Renal cortex interstitium (tissue), 11 donors: ENCODE results near the gene SAP30BP. TPM values are rescaled to one million over a fixed set of nuclear protein-coding genes. Genes with fewer than 3 reads are reported as not detected.

ENCODE experiments used
- DNase-seq, 11 donors: peaks; one replicate each; pipeline ENCODE4 v3.0.0-alpha.2; 2013; ENCODE audit warnings: low read depth in 9 of 11, low spot score in 4 of 11; ENCODE audit errors: extremely low read depth in 1 of 11
- polyA plus RNA-seq, 3 donors: library from polyadenylated mRNA; unstranded; fragments of 120-200 nt; gene quantifications; one replicate each; pipeline ENCODE4 v1.2.1, GENCODE V29; 2013; ENCODE audit not compliant: insufficient read length in 3 of 3

Gene SAP30BP
- polyA plus RNA-seq, 3 donors, result 87.6 to 96.1 (median 94.4) TPM

DNA sequence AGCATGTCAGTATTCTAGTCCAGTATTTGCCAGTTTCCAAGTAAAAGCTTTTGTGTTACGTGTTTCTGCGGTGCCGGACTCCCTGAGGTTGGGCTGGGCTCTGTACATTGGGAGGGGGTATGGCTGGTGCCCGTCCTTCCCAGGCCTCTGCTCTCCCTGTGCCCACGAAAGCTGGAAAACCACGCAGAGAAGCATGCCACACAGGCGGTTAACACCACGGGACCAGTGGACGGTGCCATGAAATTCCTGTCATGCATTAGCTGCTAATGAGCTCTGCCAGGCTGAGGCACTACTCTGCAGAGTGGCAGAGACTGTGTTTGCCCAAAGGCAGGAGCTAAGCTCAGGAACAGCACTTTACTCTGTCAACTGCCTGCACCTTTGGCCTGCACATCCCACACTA lies 25.8 kb upstream of the SAP30BP start:
- no peak for DNase-seq

DNA sequence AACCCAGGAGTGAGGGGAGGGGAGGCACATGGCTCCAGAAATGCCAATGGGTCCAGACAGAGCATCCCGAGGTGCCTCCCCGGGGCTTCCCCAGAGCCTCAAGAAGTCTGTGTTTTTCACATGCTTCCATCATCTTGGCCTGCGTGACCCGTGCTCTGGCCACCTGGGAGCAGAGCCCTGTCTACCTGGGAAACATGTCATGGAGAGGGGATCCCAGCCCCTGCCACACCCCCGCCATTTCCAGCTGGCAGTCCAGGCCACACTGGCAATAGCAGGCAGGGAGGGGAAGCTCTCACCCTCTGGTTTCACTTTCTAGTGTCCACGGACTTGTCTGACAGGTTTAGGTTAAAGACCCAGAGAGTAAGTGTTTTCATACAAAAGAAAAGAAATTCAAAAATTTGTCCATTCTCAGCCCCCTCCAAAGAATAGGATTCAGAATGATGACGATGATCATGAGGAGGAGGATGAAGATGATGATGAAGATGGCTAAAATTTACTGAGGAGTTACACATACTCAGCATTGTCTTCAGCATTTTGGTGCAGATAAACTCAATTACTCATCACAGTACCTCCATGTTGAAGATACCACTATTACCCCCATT lies 24.9 kb upstream of the SAP30BP start:
- DNase-seq, result no peak

DNA sequence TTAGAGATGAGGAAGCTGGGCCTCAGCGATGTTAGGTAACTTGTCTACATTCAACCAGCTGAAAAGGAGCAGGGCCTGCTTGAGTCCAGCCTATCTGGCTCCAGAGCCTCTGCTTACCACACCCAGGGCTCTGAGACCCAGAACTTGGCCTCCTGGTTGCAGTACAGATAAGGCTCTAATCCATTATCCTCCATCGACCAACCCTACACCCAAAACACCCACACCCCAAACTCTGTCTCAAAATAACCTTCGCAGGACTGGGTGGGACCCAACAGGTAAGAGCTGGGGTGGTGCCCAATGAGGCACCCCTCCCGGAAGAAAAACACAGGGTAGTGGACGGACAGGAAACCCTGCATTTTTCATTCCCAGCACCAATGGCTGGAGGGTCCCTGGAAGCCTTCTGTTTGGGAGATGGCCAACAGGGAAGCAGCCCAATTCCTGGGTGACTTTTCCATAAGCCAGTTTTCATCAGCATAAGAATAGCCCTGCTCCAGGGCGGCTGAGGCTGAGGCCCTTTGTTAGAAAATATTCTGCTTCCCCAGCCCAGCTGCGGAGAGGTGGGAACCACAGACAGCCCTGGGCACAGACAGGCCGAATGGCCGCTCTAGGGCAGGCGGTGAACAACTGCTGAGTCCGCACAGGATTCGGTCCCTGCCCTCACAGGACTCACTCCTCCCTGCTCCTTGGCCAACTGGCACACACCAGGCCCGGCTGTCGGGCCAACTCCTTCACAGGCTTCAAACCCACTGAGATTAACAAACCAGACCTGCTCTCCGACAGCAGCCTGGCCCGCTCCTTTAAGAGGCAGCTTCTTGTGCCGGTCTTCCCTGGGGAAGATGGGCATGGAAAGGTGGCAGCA lies 24.1 kb upstream of the SAP30BP start:
- no peak for DNase-seq

DNA sequence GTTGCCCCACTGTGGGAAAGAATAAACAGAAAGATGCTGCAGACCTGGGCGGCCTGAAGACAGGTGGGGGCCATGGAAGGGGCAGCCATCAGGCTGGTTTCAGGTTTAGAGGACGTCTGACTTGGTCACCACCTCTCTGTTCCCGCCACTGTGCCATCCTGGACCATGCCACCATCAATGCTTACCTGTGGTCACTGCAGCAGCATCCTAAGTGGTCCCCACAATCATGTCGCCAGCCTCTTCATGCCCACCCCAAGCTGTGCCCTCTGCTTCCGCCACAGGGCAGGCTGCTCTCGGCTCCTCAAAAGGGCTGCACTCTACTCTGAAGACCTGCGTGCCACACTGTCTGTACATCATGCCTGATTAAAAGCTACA lies 23.5 kb upstream of the SAP30BP start:
- DNase-seq, result no peak

DNA sequence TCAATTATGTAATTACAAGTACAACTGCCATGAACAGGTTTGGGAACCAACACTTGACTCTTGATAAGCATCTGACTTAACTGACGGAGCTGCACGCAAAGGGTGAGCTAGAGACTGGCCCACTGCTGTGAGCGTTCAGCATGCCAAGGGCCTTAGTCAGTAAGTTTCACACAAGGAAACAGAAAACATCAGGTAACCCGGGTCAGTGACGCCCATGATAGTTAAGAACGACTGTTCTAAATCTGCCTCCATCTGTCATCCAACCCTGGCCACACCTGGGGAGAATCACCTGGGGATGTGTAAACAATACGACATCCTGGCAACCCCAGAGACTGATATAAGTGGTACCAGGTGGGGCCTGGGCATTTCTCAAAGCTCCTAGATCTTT lies 21.6 kb upstream of the SAP30BP start:
- no peak for DNase-seq

DNA sequence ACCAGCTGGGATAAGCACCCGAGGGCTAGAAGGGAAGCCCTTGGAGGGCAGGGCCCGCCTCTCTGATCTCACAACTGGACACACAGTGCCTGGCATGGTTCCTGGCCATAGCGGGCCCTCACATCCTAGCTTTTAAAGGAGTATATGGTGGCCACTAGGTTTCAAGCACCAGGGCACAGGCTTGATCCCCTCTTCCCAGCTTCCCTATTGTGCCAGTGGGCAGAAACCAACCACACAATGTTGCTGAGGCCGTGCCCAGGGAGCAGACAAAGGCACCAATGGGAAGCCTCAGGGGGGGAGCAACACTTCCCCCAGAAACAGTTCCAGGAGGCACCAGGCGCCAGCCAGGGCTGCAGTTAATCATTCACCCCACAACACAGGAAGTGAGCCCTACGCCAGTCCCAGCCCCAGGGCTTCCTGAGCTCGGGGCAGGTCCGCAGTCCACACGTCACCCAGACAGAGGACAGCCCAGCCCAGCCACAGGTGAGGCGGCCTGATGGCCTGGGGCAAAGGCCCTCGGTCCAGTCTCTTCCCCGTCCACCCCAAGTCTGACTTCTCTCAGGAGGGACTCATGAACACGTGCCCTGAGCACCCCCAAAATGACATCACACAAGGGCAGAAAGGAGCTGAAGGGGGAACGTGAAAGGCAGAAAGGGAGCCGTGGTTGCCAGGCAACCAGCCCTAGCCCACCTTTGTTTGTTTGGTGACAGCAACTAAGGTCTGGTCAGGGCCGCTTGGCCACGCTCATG lies 21.1 kb upstream of the SAP30BP start:
- peak in 8 of 11 donors; percentile 47 to 86 (median 71) for DNase-seq

DNA sequence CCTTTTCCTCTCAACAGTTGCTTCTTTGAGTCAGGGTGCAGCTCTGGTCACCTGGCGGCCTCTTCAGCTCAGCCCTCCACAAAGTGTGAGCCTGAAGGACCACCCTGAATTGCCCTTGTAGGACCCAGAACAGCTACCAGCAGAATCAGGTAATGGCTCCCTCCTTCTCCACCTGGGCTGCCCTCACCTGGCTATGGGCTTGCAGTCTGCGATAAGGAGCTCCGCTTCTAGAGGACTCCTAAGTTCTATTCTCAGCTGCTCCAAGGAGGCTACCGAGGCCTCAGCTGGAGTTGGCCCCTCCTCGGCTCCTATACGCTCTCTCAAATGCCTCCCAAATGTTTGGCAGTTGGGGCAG lies 20.5 kb upstream of the SAP30BP start:
- no peak for DNase-seq

DNA sequence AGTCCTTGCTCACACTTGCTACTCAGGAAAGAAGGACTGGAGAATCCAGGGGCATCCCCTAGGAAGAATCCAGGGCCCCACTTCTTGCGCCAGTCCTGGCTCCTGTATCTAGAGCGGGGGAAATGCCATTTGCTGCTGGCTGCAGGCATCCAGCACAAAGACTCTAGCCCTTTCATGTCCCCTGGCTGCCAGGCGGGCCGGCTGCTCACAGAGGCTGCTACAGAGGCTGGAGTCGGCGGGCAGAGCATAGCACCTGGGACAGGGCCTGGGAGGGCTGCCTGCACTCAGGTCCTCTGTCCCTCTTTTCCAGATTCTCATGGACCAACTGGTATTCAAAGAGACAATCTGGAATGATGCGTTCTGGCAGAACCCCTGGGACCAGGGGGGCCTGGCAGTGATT lies 20.1 kb upstream of the SAP30BP start:
- DNase-seq, result no peak

DNA sequence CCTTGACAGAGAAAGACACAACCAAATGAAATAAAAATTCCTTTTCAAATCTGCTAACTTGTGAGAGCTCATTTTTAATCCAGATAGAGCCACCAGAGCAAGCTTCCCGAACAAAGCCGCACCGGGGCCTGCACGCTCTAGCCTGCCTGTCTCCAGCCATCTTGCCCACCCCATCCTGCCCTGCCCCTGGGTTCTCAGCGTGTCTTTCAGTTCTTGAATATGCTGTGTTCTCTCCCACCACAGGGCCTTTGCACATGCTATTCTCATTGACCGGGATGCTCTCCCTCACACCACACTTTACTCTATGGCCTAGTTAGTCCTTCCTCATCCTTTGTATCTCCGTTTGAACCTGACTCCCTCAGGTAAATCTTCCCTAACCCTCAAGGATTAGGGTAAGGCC lies 19.2 kb upstream of the SAP30BP start:
- DNase-seq, result no peak

DNA sequence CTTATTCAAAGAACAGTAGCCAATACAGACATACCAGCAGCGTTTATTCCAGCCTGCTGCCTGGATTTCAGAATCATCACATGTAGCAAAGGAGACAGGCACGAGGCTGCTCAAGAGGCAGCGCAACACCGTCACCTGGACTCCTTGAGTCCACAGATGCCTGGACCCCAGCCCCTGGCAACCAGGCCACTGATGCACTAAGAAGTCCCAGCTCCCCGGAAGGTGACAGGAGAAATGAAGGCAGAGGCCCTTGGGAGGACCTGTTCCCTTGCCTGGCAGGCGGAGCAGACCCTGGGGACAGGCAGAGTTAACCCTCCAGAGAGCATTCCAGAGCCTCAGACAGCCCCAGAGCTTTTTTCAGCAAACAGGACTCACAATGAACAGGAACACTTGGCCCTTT lies 17.5 kb upstream of the SAP30BP start:
- DNase-seq, result no peak

DNA sequence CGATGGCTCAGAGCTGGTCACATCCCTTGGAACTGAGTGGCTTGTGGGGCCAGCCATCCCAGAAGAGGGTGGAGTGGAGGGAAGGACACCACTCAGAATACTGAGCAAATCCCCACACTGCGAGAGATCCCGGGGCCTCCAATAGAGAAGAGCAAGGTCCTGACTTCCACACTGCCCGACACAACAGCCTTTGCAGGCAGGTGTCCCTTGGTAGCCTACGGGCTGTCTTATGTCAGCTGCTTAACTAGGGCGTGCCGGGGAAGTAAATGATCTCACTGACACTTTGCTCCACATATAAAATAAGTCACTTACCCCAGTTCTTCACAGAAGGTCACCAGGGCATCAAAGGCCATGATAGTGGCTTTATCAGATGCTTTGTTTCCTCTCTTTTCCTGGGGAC lies 16.3 kb upstream of the SAP30BP start:
- DNase-seq, result no peak

DNA sequence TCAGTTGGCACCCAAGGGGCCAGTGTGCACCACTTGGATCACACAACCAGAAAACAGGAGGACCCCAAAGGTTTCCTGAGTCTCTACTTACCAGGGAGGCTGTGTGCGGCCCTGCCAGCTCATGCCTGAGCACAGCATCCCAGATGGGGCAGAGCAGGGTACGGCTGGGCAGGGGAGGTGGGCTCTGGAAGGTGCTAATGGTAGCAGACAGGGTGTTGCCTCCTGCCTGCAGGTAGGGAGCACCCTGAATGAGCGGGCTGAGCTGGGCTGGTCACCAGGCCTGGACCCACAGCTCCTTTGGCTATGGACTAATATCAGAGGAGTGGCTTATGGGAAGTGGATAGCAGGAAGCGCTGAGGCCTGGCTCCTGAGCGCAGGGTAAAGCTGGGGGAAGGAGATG lies 14.8 kb upstream of the SAP30BP start:
- DNase-seq, result no peak

DNA sequence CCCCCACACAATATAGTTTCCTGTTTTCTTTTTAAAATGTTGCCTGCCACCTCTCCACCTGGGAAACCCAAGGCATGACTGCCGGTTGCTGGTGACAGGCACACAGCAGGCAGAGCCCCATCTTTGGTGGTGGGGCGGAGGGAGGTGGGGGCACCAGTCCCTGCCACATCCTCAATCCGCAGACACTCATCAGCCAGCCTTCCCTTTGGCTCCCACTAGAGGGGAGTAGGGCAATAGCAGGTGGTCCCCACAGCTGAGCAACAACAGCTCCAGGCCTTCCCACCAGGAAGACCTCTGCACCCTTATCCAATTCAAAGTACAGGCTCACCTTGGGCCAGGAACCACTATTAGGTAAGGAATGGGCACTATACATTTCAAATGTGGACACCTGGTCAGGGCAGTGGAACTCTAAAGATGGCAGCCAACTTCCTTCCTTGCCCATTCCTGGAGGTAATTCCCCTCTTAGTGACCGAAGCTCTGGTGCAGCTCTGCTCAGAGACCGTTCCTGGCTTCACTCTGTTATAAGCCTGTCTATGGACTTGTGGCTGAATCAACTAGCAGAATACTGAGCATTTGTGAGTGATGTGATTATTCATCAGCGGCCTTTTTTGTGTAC lies 14.1 kb upstream of the SAP30BP start:
- DNase-seq, result no peak

DNA sequence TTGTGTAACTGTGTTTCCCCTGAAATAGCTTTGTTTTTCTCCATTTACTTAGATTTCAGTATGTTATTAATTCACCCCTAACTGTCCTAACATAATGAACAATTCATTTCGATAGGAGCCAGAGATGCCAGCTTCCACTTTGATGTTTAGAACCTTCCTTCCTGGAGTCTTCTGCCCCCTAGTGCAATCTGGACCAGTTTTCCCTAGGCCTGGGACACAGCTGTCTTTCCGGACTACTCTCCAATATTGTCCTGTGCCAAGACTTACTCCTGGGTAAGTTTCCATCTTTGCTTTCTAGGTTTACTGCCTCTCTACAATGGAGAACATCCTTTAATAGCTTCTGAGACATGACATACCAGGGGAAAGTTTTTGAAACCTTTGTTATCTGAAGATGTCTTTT lies 13.0 kb upstream of the SAP30BP start:
- DNase-seq, result no peak

DNA sequence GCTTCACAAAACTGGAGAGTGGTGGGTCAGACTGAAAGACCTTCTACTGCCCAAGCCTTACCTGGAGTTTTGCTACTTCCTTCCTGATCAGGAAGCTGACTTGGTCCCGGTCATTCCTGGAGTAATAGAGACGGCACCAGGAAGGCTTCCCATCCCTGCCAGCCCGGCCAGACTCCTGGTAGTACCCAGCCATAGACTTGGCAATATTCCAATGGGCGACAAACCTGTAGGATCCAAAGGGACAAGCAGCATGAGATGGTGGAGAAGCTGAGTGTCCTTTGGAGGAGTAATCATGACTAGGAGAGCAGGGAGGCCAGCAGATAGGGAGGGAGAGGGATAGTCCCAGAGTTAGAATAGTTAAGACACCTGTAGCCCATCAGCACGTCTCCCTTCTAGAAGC lies 8.9 kb upstream of the SAP30BP start:
- DNase-seq, result no peak

DNA sequence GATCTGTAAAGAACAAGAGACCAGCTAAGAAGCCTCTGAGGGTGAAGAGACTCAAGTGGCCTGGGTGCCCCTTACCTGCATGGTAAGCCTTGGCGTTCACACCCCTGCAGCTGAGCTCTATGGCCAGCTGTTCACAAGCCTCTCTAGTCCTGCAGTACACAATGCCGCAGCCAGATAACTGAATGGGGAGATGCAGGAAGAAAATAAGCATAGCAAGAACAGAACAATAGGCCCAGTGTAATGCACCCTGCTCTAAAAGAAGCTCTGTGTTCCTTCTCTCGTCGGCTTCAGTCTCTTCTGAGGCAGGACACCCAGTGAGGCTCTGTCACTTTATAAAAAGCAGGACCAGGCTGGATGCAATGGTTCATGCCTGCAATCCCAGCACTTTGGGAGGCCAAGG lies 5.6 kb upstream of the SAP30BP start:
- DNase-seq, result no peak

DNA sequence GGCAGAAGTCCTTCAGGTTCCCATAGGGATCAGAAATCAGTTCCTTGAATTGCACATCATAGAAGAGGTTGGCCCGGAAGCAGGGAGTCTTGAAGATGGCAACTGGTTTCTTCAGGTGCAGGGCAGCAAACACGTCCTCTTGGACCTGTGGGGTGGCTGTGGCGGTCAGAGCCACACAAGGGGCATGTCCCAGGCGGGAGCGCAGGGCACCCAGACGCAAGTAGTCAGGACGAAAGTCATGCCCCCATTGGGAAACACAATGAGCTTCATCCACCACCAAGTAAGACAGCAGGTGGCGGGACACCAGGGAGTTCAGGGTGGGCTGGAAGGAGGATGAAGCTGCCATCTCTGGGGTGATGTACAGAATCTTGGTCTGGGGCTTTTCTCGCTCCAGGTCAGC lies 4.6 kb upstream of the SAP30BP start:
- DNase-seq, result no peak

DNA sequence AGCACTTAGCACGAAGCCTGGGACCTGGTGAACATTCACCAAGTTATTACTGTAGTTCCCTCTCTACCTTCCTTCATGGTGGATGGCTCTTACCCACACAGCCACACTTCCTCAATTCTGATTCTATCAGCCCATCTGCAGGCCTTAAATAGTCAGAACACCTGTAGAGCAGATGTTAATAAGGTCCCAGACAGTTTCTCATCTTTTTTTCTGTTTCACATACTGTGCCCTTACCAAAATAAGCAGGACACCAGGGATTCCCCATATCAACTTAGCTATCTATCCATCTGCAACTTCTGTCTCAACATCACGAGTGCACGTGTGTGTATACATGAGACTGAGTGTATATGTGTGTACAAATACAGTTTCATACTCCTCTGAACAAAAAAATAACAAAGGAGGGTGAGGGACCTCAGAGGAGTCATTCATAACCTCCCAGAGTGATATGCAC lies 3.0 kb upstream of the SAP30BP start:
- no peak for DNase-seq

DNA sequence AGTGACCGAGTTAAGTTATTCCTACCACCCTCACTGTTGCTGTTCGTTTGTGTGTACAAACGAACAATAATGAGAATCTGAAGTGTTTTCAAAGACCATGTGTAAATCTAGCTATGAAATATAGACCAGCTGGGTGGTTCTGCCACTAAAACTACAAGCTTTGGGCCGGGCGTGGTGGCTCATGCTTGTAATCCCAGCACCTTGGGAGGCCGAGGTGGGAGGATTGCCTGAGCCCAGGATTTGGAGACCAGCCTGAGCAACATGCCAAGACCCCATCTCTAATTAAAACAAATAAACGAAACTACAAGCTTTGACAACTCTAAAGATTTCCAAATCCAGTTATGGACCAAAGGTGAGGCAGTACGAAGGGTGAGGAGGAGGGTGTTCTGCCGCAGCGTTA lies 1.2 kb upstream of the SAP30BP start:
- no peak for DNase-seq

DNA sequence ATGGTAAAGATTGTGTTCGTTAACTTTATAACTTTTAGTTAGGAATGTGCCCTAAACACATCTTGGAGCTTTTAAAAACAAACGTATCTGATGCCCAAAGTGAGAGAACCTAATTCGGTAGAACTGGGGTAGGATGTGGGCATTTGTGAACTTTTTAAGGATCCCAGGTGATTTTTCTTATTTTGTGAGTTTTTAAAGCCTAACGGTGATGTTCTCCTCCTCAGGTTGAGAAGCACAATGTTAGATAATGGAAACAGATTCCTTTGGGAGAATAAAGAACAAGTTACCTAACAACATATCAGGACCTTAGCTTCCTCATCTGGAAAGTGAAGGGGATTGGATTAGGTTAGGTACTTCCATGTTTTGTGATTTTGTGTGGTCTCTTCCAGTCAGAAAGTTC lies 687 bp downstream of the SAP30BP start:
- no peak for DNase-seq
